PFSK-1 (cell line): ENCODE data around the gene PCDHB8.

Experiments
- FOXP2 ChIP-seq: optimal IDR thresholded peaks from 2 replicates; pipeline ENCODE3; 2011; ENCODE audit warnings: borderline replicate concordance, control low read depth, inconsistent platforms; ENCODE audit not compliant: insufficient read depth; ENCODE audit errors: extremely low read length, extremely low read depth
- POLR2AphosphoS5 ChIP-seq: IDR thresholded peaks from 2 replicates; pipeline ENCODE4 v1.6.1; 2012; ENCODE audit warnings: low read depth, mild to moderate bottlenecking, control low read depth, low read length, moderate library complexity
- REST ChIP-seq, 2 experiments: IDR thresholded peaks; 2 replicates each; pipeline versions ENCODE4 v1.6.1 to v1.8.0; 2011 to 2012; ENCODE audit warnings: low read depth in 2 of 2, low read length in 2 of 2, control low read depth in 1 of 2, inconsistent platforms in 1 of 2, mild to moderate bottlenecking in 1 of 2, moderate library complexity in 1 of 2; ENCODE audit not compliant: insufficient read depth in 1 of 2
- SIN3A ChIP-seq: IDR thresholded peaks from 2 replicates; pipeline ENCODE4 v1.6.1; 2012; ENCODE audit warnings: mild to moderate bottlenecking, low read length, moderate library complexity, borderline replicate concordance; ENCODE audit not compliant: insufficient read depth
- TAF1 ChIP-seq: IDR thresholded peaks from 2 replicates; pipeline ENCODE4 v1.6.1; 2012; ENCODE audit warnings: low read length, control low read depth, borderline replicate concordance; ENCODE audit not compliant: insufficient read depth

The PCDHB8 gene

GRCh38 chr5:141150224-141150992 lies 27.2 kb upstream of the PCDHB8 start:
- no peak for TF ChIP-seq REST (IDR thresholded peaks at IDR 0.05; ENCODE audit: insufficient read depth in 1 of 2, low read depth in 2 of 2, low read length in 2 of 2)
- TF ChIP-seq POLR2AphosphoS5, result no peak
- TF ChIP-seq FOXP2, result no peak
- no peak for TF ChIP-seq SIN3A

- TF ChIP-seq SIN3A, result no peak
- no peak for TF ChIP-seq TAF1
- no peak for TF ChIP-seq FOXP2
These were observed 26.6 kb upstream of the PCDHB8 start for GRCh38 chr5:141150993-141151325.

- TF ChIP-seq POLR2AphosphoS5 (no peak), REST (IDR thresholded peaks at IDR 0.05; ENCODE audit: insufficient read depth in 1 of 2, low read depth in 2 of 2, low read length in 2 of 2) (no peak), TAF1 (no peak), SIN3A (no peak), FOXP2 (no peak)
These were observed 21.8 kb upstream of the PCDHB8 start for GRCh38 chr5:141155540-141156374.

- no peak for TF ChIP-seq REST (IDR thresholded peaks at IDR 0.05; ENCODE audit: insufficient read depth in 1 of 2, low read depth in 2 of 2, low read length in 2 of 2)
- no peak for TF ChIP-seq TAF1
- TF ChIP-seq POLR2AphosphoS5, result no peak
- no peak for TF ChIP-seq FOXP2
- TF ChIP-seq SIN3A, result no peak
These were observed 5.0 kb upstream of the PCDHB8 start, which contains the start of gene PCDHB7 for GRCh38 chr5:141172381-141173204. TSS of gene PCDHB7 (plus strand) at chr5:141172644. CDS start at chr5:141172836, 192 bp downstream.

GRCh38 chr5:141175933-141176332 lies 1.7 kb upstream of the PCDHB8 start:
- TF ChIP-seq TAF1 (no peak), REST (IDR thresholded peaks at IDR 0.05; ENCODE audit: insufficient read depth in 1 of 2, low read depth in 2 of 2, low read length in 2 of 2) (no peak), POLR2AphosphoS5 (no peak), SIN3A (no peak), FOXP2 (no peak)
